Measurements from ENCODE around the gene IL17REL. TPM values are rescaled to one million over a fixed set of nuclear protein-coding genes. Genes with fewer than 3 reads are reported as not detected.

Gene IL17REL
- total and polyA plus RNA-seq, 2 of the 13 experiments (the other 11 are each of a cell fraction or from before 2014, with no cell fraction given): not detected

DNA sequence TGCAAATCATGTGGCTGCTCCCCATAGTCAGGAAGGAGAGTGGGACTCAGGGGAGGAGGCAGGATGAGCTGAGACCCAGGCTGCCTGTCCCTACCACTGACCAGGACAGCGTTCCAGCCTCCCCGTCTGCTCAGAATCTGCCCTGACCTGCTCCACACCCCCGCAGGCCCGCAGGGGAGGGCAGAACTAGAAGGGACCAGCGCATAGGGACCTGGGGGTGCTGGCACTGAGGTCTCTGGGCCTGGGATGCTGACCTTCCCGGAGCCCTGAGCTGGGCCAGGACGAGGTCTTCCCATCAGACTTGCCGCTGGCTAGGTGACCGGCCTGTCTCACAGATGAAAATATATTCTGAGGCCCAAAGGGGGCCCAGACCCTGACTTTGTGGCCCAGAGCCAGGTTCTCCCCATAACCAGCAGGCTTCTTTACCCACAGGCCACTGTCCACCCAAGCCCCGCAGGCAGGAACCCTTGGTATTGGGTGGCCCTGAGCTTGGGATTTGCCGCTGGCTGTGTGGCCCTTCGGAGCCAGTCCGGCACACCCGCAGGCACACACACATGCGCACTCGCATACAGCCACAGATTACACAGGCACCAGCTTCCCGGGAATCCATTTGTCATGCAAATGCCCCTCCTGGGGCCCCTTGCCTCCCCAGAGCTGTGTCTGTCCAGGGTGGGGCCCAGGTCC is 65.8 kb downstream of the IL17REL start (continued):
- TF ChIP-seq, protein P1, sequence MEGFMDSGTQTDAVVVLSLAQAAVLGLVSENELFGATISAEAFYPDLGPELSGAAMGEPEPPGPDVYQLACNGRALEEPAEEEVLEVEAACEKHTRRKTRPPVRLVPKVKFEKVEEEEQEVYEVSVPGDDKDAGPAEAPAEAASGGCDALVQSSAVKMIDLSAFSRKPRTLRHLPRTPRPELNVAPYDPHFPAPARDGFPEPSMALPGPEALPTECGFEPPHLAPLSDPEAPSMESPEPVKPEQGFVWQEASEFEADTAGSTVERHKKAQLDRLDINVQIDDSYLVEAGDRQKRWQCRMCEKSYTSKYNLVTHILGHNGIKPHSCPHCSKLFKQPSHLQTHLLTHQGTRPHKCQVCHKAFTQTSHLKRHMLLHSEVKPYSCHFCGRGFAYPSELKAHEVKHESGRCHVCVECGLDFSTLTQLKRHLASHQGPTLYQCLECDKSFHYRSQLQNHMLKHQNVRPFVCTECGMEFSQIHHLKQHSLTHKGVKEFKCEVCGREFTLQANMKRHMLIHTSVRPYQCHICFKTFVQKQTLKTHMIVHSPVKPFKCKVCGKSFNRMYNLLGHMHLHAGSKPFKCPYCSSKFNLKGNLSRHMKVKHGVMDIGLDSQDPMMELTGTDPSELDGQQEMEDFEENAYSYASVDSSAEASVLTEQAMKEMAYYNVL (CRISPR knock-in tag; IDR thresholded peaks at IDR 0.05; ENCODE audit: borderline replicate concordance): no peak
- TF ChIP-seq ZNF776 (CRISPR knock-in tag; IDR thresholded peaks at IDR 0.05): no peak
- TF ChIP-seq HOXD1 (CRISPR knock-in tag; IDR thresholded peaks at IDR 0.05): no peak
- no peak for TF ChIP-seq SRY (CRISPR knock-in tag; IDR thresholded peaks at IDR 0.05)
- no peak for TF ChIP-seq RELA (CRISPR knock-in tag; IDR thresholded peaks at IDR 0.05)
- TF ChIP-seq SSRP1 (CRISPR knock-in tag; IDR thresholded peaks at IDR 0.05): no peak
- TF ChIP-seq JARID2 (CRISPR knock-in tag; IDR thresholded peaks at IDR 0.05; ENCODE audit: insufficient replicate concordance): no peak
- peak; percentile 87 for TF ChIP-seq SOX13 (IDR thresholded peaks at IDR 0.05)
- TF ChIP-seq SOX13 (CRISPR knock-in tag; conservative IDR thresholded peaks at IDR 0.05 in 1 of 2, IDR thresholded peaks at IDR 0.05 in 1 of 2): peak in 1 of 2 experiments; percentile 95; a peak in 2 of 4 replicates
- TF ChIP-seq SP1 (IDR thresholded peaks at IDR 0.05): no peak
- TF ChIP-seq SP1 (CRISPR knock-in tag; IDR thresholded peaks at IDR 0.05): no peak
- no peak for TF ChIP-seq NR2F1 (CRISPR knock-in tag; IDR thresholded peaks at IDR 0.05)
- 0 out of 2 replicates have a peak, but pooled peaks have one; percentile 31 for TF ChIP-seq ELF1 (CRISPR knock-in tag; IDR thresholded peaks at IDR 0.05)
- TF ChIP-seq, protein P2, sequence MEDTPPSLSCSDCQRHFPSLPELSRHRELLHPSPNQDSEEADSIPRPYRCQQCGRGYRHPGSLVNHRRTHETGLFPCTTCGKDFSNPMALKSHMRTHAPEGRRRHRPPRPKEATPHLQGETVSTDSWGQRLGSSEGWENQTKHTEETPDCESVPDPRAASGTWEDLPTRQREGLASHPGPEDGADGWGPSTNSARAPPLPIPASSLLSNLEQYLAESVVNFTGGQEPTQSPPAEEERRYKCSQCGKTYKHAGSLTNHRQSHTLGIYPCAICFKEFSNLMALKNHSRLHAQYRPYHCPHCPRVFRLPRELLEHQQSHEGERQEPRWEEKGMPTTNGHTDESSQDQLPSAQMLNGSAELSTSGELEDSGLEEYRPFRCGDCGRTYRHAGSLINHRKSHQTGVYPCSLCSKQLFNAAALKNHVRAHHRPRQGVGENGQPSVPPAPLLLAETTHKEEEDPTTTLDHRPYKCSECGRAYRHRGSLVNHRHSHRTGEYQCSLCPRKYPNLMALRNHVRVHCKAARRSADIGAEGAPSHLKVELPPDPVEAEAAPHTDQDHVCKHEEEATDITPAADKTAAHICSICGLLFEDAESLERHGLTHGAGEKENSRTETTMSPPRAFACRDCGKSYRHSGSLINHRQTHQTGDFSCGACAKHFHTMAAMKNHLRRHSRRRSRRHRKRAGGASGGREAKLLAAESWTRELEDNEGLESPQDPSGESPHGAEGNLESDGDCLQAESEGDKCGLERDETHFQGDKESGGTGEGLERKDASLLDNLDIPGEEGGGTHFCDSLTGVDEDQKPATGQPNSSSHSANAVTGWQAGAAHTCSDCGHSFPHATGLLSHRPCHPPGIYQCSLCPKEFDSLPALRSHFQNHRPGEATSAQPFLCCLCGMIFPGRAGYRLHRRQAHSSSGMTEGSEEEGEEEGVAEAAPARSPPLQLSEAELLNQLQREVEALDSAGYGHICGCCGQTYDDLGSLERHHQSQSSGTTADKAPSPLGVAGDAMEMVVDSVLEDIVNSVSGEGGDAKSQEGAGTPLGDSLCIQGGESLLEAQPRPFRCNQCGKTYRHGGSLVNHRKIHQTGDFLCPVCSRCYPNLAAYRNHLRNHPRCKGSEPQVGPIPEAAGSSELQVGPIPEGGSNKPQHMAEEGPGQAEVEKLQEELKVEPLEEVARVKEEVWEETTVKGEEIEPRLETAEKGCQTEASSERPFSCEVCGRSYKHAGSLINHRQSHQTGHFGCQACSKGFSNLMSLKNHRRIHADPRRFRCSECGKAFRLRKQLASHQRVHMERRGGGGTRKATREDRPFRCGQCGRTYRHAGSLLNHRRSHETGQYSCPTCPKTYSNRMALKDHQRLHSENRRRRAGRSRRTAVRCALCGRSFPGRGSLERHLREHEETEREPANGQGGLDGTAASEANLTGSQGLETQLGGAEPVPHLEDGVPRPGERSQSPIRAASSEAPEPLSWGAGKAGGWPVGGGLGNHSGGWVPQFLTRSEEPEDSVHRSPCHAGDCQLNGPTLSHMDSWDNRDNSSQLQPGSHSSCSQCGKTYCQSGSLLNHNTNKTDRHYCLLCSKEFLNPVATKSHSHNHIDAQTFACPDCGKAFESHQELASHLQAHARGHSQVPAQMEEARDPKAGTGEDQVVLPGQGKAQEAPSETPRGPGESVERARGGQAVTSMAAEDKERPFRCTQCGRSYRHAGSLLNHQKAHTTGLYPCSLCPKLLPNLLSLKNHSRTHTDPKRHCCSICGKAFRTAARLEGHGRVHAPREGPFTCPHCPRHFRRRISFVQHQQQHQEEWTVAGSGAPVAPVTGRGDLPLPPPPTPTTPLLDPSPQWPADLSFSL (CRISPR knock-in tag; IDR thresholded peaks at IDR 0.05): no peak
- no peak for TF ChIP-seq ZNF235 (CRISPR knock-in tag; IDR thresholded peaks at IDR 0.05; ENCODE audit: borderline replicate concordance)
- TF ChIP-seq, protein P3, sequence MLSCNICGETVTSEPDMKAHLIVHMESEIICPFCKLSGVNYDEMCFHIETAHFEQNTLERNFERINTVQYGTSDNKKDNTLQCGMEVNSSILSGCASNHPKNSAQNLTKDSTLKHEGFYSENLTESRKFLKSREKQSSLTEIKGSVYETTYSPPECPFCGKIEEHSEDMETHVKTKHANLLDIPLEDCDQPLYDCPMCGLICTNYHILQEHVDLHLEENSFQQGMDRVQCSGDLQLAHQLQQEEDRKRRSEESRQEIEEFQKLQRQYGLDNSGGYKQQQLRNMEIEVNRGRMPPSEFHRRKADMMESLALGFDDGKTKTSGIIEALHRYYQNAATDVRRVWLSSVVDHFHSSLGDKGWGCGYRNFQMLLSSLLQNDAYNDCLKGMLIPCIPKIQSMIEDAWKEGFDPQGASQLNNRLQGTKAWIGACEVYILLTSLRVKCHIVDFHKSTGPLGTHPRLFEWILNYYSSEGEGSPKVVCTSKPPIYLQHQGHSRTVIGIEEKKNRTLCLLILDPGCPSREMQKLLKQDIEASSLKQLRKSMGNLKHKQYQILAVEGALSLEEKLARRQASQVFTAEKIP (CRISPR knock-in tag; IDR thresholded peaks at IDR 0.05; ENCODE audit: borderline replicate concordance): no peak
- TF ChIP-seq, protein P4, sequence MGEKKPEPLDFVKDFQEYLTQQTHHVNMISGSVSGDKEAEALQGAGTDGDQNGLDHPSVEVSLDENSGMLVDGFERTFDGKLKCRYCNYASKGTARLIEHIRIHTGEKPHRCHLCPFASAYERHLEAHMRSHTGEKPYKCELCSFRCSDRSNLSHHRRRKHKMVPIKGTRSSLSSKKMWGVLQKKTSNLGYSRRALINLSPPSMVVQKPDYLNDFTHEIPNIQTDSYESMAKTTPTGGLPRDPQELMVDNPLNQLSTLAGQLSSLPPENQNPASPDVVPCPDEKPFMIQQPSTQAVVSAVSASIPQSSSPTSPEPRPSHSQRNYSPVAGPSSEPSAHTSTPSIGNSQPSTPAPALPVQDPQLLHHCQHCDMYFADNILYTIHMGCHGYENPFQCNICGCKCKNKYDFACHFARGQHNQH (CRISPR knock-in tag; IDR thresholded peaks at IDR 0.05): peak; percentile 55

Measured in HepG2 (cell line).